ENCODE measurements around the gene EML6. TPM values are rescaled to one million over a fixed set of nuclear protein-coding genes. Genes with fewer than 3 reads are reported as not detected.

The EML6 gene
- total and polyA plus RNA-seq, 2 donors (not counting 1 experiment from before 2014, with no cell fraction given): 0.34 to 1.3 TPM

GRCh38 chr2:54866179-54866578, 142.7 kb downstream of the EML6 start:
- no peak for TF ChIP-seq CTCF (conservative IDR thresholded peaks at IDR 0.05 in 1 of 2, IDR thresholded peaks at IDR 0.05 in 1 of 2; ENCODE audit: low read depth in 1 of 2, low read length in 2 of 2)
- no peak for TF ChIP-seq EZH2 (IDR thresholded peaks at IDR 0.05; ENCODE audit: low read length, missing control alignments)
- no peaks in the 10 kb centered on the region for H3K36me3 ChIP-seq (ENCODE audit: control insufficient read depth, insufficient read depth, low read length)

GRCh38 chr2:54866868-54867267, 143.4 kb downstream of the EML6 start:
- Histone ChIP-seq H3K27me3 (ENCODE audit: control insufficient read depth, insufficient read depth, low read length) (no peaks in the 10 kb centered on the region), H3K4me3 (replicated peaks in 1 of 4; ENCODE audit: control extremely low read depth in 1 of 4, insufficient read depth in 1 of 4, low read depth in 3 of 4, low read length in 4 of 4) (no peak overlapping the region), H4K20me1 (ENCODE audit: control insufficient read depth, extremely low read depth, insufficient read depth, low read length) (no peaks in the 10 kb centered on the region), H3K79me2 (ENCODE audit: control insufficient read depth, insufficient read depth, low read length) (no peaks in the 10 kb centered on the region), H3K4me1 (ENCODE audit: control insufficient read depth, extremely low read depth, insufficient read depth, low read length) (no peaks in the 10 kb centered on the region), H3K9me3 (ENCODE audit: control insufficient read depth, insufficient read depth, low read depth, low read length) (no peaks in the 10 kb centered on the region), H3K4me2 (ENCODE audit: extremely low read depth, insufficient read depth, low read length) (no peak overlapping the region), H3K36me3 (ENCODE audit: control insufficient read depth, insufficient read depth, low read length) (no peaks in the 10 kb centered on the region), H3K27ac (ENCODE audit: insufficient read depth, low read length) (no peak overlapping the region), H3K9ac (ENCODE audit: insufficient read depth, low read length) (no peak overlapping the region), H2AFZ (ENCODE audit: low read length) (no peak overlapping the region)
- TF ChIP-seq EZH2 (IDR thresholded peaks at IDR 0.05; ENCODE audit: low read length, missing control alignments) (no peak), CTCF (conservative IDR thresholded peaks at IDR 0.05 in 1 of 2, IDR thresholded peaks at IDR 0.05 in 1 of 2; ENCODE audit: low read depth in 1 of 2, low read length in 2 of 2) (no peak)
- DNase-seq (ENCODE audit: low read depth in 2 of 2): no peak

More at GRCh38 chr2:54866179-54866578, 142.7 kb downstream of the EML6 start:
- Histone ChIP-seq H3K4me3 (replicated peaks in 1 of 4; ENCODE audit: control extremely low read depth in 1 of 4, insufficient read depth in 1 of 4, low read depth in 3 of 4, low read length in 4 of 4) (no peak overlapping the region), H2AFZ (ENCODE audit: low read length) (no peak overlapping the region), H3K27me3 (ENCODE audit: control insufficient read depth, insufficient read depth, low read length) (no peaks in the 10 kb centered on the region), H3K9ac (ENCODE audit: insufficient read depth, low read length) (no peak overlapping the region), H4K20me1 (ENCODE audit: control insufficient read depth, extremely low read depth, insufficient read depth, low read length) (no peaks in the 10 kb centered on the region), H3K79me2 (ENCODE audit: control insufficient read depth, insufficient read depth, low read length) (no peaks in the 10 kb centered on the region), H3K4me1 (ENCODE audit: control insufficient read depth, extremely low read depth, insufficient read depth, low read length) (no peaks in the 10 kb centered on the region), H3K27ac (ENCODE audit: insufficient read depth, low read length) (no peak overlapping the region), H3K4me2 (ENCODE audit: extremely low read depth, insufficient read depth, low read length) (no peak overlapping the region), H3K9me3 (ENCODE audit: control insufficient read depth, insufficient read depth, low read depth, low read length) (no peaks in the 10 kb centered on the region)
- DNase-seq (ENCODE audit: low read depth in 2 of 2): peak in 1 of 2 donors; percentile 51

GRCh38 chr2:54867457-54867856, 144.0 kb downstream of the EML6 start:
- H3K4me2 ChIP-seq (ENCODE audit: extremely low read depth, insufficient read depth, low read length): no peak overlapping the region
- H3K27ac ChIP-seq (ENCODE audit: insufficient read depth, low read length): no peak overlapping the region
- H3K4me3 ChIP-seq (replicated peaks in 1 of 4; ENCODE audit: control extremely low read depth in 1 of 4, insufficient read depth in 1 of 4, low read depth in 3 of 4, low read length in 4 of 4): no peak overlapping the region
- no peaks in the 10 kb centered on the region for H3K4me1 ChIP-seq (ENCODE audit: control insufficient read depth, extremely low read depth, insufficient read depth, low read length)
- DNase-seq (ENCODE audit: low read depth in 2 of 2): no peak
- no peaks in the 10 kb centered on the region for H3K79me2 ChIP-seq (ENCODE audit: control insufficient read depth, insufficient read depth, low read length)
- H3K9me3 ChIP-seq (ENCODE audit: control insufficient read depth, insufficient read depth, low read depth, low read length): no peaks in the 10 kb centered on the region
- H3K27me3 ChIP-seq (ENCODE audit: control insufficient read depth, insufficient read depth, low read length): no peaks in the 10 kb centered on the region
- no peak overlapping the region for H3K9ac ChIP-seq (ENCODE audit: insufficient read depth, low read length)
- no peak overlapping the region for H2AFZ ChIP-seq (ENCODE audit: low read length)
- no peak for TF ChIP-seq EZH2 (IDR thresholded peaks at IDR 0.05; ENCODE audit: low read length, missing control alignments)
- no peak for TF ChIP-seq CTCF (conservative IDR thresholded peaks at IDR 0.05 in 1 of 2, IDR thresholded peaks at IDR 0.05 in 1 of 2; ENCODE audit: low read depth in 1 of 2, low read length in 2 of 2)
- H3K36me3 ChIP-seq (ENCODE audit: control insufficient read depth, insufficient read depth, low read length): no peaks in the 10 kb centered on the region
- no peaks in the 10 kb centered on the region for H4K20me1 ChIP-seq (ENCODE audit: control insufficient read depth, extremely low read depth, insufficient read depth, low read length)

Data from fibroblast of lung (primary cell).